ENCODE data around the gene GJC2. TPM values are rescaled to one million over a fixed set of nuclear protein-coding genes. Genes with fewer than 3 reads are reported as not detected.

The GJC2 gene
- total RNA-seq, 1 experiment from 2014 or later = 0.76 TPM

DNA sequence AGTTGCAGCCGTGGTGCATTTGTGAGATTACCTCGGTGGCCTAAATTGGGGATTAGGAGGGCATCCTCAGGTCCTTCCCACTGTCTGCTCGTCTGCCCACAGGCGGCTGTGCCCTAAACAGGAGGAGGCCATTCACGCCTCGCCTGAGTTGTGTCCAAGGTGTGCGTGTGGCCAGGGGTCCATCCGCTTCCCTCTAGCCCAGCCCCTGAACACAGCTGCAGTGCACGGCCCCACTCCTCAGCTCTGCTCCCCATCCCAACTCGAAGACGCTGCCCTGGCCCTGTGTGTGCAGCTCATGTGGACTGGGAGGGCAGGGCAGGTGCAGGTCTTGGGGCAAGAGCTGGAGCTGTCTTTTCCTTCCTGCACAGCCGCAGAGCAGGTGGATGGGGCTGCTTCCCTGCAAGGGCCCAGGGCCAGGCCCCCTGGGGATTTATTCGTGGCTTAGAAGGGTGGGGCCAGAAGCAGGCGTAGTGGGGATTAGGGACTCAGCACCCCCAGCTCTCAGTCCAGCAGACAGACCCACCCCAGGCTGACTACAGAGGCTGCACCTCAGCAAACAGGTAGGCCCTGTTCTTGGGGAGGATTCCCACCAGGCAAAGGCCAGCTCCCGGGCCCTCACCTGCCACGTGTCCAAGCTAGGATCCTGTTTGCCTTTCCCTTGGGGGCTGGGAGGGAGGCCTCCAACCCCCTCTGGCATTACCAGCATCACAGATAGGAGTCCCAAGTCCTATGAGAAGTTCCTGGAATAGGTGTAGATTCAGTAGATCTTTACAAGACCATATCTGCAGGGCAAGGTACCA is 5.3 kb upstream of the GJC2 start:
- Histone ChIP-seq H3K4me3 (replicated peaks in 1 of 2; ENCODE audit: low read depth in 1 of 2, low read length in 2 of 2) (no peak overlapping the region), H3K9ac (ENCODE audit: low read length) (no peak overlapping the region), H3K79me2 (ENCODE audit: insufficient read depth, low read length) (peaks cover 58% of the 10 kb centered on the region), H2AFZ (ENCODE audit: low read depth, low read length, poor library complexity, severe bottlenecking) (no peak overlapping the region), H3K36me3 (ENCODE audit: control insufficient read depth in 1 of 2, insufficient read depth in 2 of 2, low read length in 2 of 2) (0 out of 4 replicates have a peak, but pooled peaks cover 0 to 6% of the 10 kb centered on the region in 2 experiments), H4K20me1 (ENCODE audit: insufficient read depth) (no peaks in the 10 kb centered on the region), H3K27ac (ENCODE audit: low read depth, low read length) (no peak overlapping the region), H3K4me2 (ENCODE audit: low read length) (no peak overlapping the region), H3K9me2 (ENCODE audit: insufficient read depth) (no peaks in the 10 kb centered on the region), H3K4me1 (ENCODE audit: control insufficient read depth in 1 of 2, insufficient read depth in 2 of 2, low read length in 2 of 2) (peaks cover 0 to 12% of the 10 kb centered on the region in 2 experiments; a peak in 3 of 4 replicates), H3K9me3 (ENCODE audit: control insufficient read depth in 1 of 2, insufficient read depth in 1 of 2, low read depth in 1 of 2, low read length in 2 of 2) (no peaks in the 10 kb centered on the region), H3K27me3 (ENCODE audit: insufficient read depth, low read length) (no peaks in the 10 kb centered on the region)
- BruUV-seq (replicated peaks) = no TSS peak
- no peak for TF ChIP-seq EGR1 (IDR thresholded peaks at IDR 0.05; ENCODE audit: low read depth)
- TF ChIP-seq SRF (IDR thresholded peaks at IDR 0.05; ENCODE audit: low read depth) = no peak
- TF ChIP-seq SP1 (IDR thresholded peaks at IDR 0.05; ENCODE audit: low read depth) = no peak
- TF ChIP-seq RAD21 (IDR thresholded peaks at IDR 0.05; ENCODE audit: low read depth) = no peak
- no peak for TF ChIP-seq EZH2 (IDR thresholded peaks at IDR 0.05)
- TF ChIP-seq ELF1 (IDR thresholded peaks at IDR 0.05; ENCODE audit: borderline replicate concordance, low read depth) = no peak
- no peak for TF ChIP-seq FOSL1 (IDR thresholded peaks at IDR 0.05; ENCODE audit: low read depth)
- no peak for TF ChIP-seq SIN3A (IDR thresholded peaks at IDR 0.05; ENCODE audit: low read depth)
- RAD21 ChIA-PET (ENCODE audit: low non-redundant PET in 1 of 2, low total read pairs in 2 of 2, uncharacterized antibody in 2 of 2, unreplicated experiment in 2 of 2) = no interaction called here
- no peak for ATAC-seq
- intact Hi-C loops (cut with micrococcal nuclease) = no loop called here
- CTCF ChIA-PET = no interaction called here
- no peak for DNase-seq (ENCODE audit: low read depth, low spot score)
- POLR2A ChIA-PET = no interaction called here

DNA sequence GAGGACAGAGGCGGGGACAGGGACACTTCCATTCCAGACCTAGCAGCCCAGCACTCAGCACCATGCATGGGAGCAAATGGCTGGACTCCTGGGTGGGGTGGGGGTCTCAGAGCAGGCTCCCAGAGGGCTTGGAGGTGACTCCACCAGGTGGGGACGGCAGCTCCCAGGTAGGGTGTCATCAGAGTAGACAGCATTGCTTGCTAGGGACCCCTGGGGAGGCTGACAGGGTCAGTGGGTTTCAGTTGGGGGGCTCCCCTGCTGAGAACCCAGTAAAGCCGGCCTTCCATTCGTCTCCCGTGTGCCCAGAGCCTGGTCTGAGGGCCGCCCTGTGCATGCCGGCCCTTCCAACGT is 4.8 kb upstream of the GJC2 start:
- H3K9me3 ChIP-seq (ENCODE audit: control insufficient read depth in 1 of 2, insufficient read depth in 1 of 2, low read depth in 1 of 2, low read length in 2 of 2) = no peaks in the 10 kb centered on the region
- H3K27ac ChIP-seq (ENCODE audit: low read depth, low read length) = no peak overlapping the region
- intact Hi-C loops (cut with micrococcal nuclease) = no loop called here
- H3K4me2 ChIP-seq (ENCODE audit: low read length) = no peak overlapping the region
- no peaks in the 10 kb centered on the region for H4K20me1 ChIP-seq (ENCODE audit: insufficient read depth)
- ATAC-seq (no peak), DNase-seq (ENCODE audit: low read depth, low spot score) (no peak)
- 0 out of 4 replicates have a peak, but pooled peaks cover 0 to 6% of the 10 kb centered on the region in 2 experiments for H3K36me3 ChIP-seq (ENCODE audit: control insufficient read depth in 1 of 2, insufficient read depth in 2 of 2, low read length in 2 of 2)
- H3K9ac ChIP-seq (ENCODE audit: low read length) = no peak overlapping the region
- no peak overlapping the region for H2AFZ ChIP-seq (ENCODE audit: low read depth, low read length, poor library complexity, severe bottlenecking)
- TF ChIP-seq FOSL1 (IDR thresholded peaks at IDR 0.05; ENCODE audit: low read depth) (no peak), EZH2phosphoT487 (IDR thresholded peaks at IDR 0.05; ENCODE audit: borderline replicate concordance) (no peak), POLR2A (IDR thresholded peaks at IDR 0.05; ENCODE audit: borderline replicate concordance, extremely low read depth, insufficient read depth, insufficient read length) (no peak), EGR1 (IDR thresholded peaks at IDR 0.05; ENCODE audit: low read depth) (no peak), POLR2AphosphoS5 (IDR thresholded peaks at IDR 0.05; ENCODE audit: low read depth, low read length) (no peak)
- TF ChIP-seq, protein P1, sequence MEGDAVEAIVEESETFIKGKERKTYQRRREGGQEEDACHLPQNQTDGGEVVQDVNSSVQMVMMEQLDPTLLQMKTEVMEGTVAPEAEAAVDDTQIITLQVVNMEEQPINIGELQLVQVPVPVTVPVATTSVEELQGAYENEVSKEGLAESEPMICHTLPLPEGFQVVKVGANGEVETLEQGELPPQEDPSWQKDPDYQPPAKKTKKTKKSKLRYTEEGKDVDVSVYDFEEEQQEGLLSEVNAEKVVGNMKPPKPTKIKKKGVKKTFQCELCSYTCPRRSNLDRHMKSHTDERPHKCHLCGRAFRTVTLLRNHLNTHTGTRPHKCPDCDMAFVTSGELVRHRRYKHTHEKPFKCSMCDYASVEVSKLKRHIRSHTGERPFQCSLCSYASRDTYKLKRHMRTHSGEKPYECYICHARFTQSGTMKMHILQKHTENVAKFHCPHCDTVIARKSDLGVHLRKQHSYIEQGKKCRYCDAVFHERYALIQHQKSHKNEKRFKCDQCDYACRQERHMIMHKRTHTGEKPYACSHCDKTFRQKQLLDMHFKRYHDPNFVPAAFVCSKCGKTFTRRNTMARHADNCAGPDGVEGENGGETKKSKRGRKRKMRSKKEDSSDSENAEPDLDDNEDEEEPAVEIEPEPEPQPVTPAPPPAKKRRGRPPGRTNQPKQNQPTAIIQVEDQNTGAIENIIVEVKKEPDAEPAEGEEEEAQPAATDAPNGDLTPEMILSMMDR (IDR thresholded peaks at IDR 0.05 in 2 of 3, conservative IDR thresholded peaks at IDR 0.05 in 1 of 3; ENCODE audit: borderline replicate concordance in 1 of 3, insufficient read depth in 1 of 3, low read depth in 2 of 3, low read length in 2 of 3) = no peak
- TF ChIP-seq, protein P2, sequence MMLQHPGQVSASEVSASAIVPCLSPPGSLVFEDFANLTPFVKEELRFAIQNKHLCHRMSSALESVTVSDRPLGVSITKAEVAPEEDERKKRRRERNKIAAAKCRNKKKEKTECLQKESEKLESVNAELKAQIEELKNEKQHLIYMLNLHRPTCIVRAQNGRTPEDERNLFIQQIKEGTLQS (IDR thresholded peaks at IDR 0.05) = no peak
- ChIA-PET RAD21 (ENCODE audit: low non-redundant PET in 1 of 2, low total read pairs in 2 of 2, uncharacterized antibody in 2 of 2, unreplicated experiment in 2 of 2) (no interaction called here), POLR2A (no interaction called here), CTCF (no interaction called here)
- BruUV-seq (replicated peaks) = no TSS peak
- no peaks in the 10 kb centered on the region for H3K27me3 ChIP-seq (ENCODE audit: insufficient read depth, low read length)
- peaks cover 58% of the 10 kb centered on the region for H3K79me2 ChIP-seq (ENCODE audit: insufficient read depth, low read length)
- peaks cover 0 to 12% of the 10 kb centered on the region in 2 experiments; a peak in 3 of 4 replicates for H3K4me1 ChIP-seq (ENCODE audit: control insufficient read depth in 1 of 2, insufficient read depth in 2 of 2, low read length in 2 of 2)
- H3K9me2 ChIP-seq (ENCODE audit: insufficient read depth) = no peaks in the 10 kb centered on the region
- H3K4me3 ChIP-seq (replicated peaks in 1 of 2; ENCODE audit: low read depth in 1 of 2, low read length in 2 of 2) = no peak overlapping the region

Measured in HCT116 (cell line).